Right forelimb (tissue), 1 donor: Measurements from ENCODE around the gene CHURC1.

Experiments used
- DNase-seq: peaks from one replicate; pipeline ENCODE4 v3.0.0-alpha.2; 2018

The CHURC1 gene

GRCh38 chr14:64914237-64915028 is at the start of gene CHURC1:
TSS of gene CHURC1 (plus strand) at chr14:64914455. CDS start at chr14:64914496, 41 bp downstream.
- peak; percentile 97 for DNase-seq

- DNase-seq, result no peak
Measured at GRCh38 chr14:64865109-64865508, 49.1 kb upstream of the CHURC1 start.

- DNase-seq, result no peak
Measured at GRCh38 chr14:64865992-64866391, 48.3 kb upstream of the CHURC1 start.

GRCh38 chr14:64867182-64867581 is 47.1 kb upstream of the CHURC1 start:
- DNase-seq, result no peak

GRCh38 chr14:64868379-64868778 is 45.9 kb upstream of the CHURC1 start:
- DNase-seq, result no peak

- DNase-seq, result no peak
Measured at GRCh38 chr14:64868841-64869240, 45.4 kb upstream of the CHURC1 start.

GRCh38 chr14:64870160-64870559 is 44.1 kb upstream of the CHURC1 start:
- DNase-seq, result no peak

GRCh38 chr14:64871344-64871743 is 42.9 kb upstream of the CHURC1 start:
- DNase-seq, result no peak

GRCh38 chr14:64873506-64874219 is 40.6 kb upstream of the CHURC1 start:
- no peak for DNase-seq

GRCh38 chr14:64875350-64875749 is 38.9 kb upstream of the CHURC1 start:
- no peak for DNase-seq

GRCh38 chr14:64877846-64878245 is 36.4 kb upstream of the CHURC1 start:
- no peak for DNase-seq

GRCh38 chr14:64878837-64879634 is 35.2 kb upstream of the CHURC1 start:
- DNase-seq, result no peak

- peak; percentile 54 for DNase-seq
Measured at GRCh38 chr14:64879635-64880220, 34.5 kb upstream of the CHURC1 start, which contains the start of gene SPTB. TSS of gene SPTB (minus strand) at chr14:64879907. CDS start at chr14:64823094, 56,813 bp downstream.

- DNase-seq, result peak; percentile 65
Measured at GRCh38 chr14:64880221-64881121, 33.8 kb upstream of the CHURC1 start.

GRCh38 chr14:64885559-64885958 is 28.7 kb upstream of the CHURC1 start:
- no peak for DNase-seq

GRCh38 chr14:64889352-64889751 is 24.9 kb upstream of the CHURC1 start:
- no peak for DNase-seq

GRCh38 chr14:64891173-64891838 is 22.9 kb upstream of the CHURC1 start:
- no peak for DNase-seq

GRCh38 chr14:64891839-64892375 is 22.3 kb upstream of the CHURC1 start:
- DNase-seq, result no peak

- DNase-seq, result no peak
Measured at GRCh38 chr14:64899958-64900357, 14.3 kb upstream of the CHURC1 start.

GRCh38 chr14:64906022-64906421 is 8.2 kb upstream of the CHURC1 start:
- DNase-seq, result no peak
